HL-60 (cell line): Measurements from ENCODE around the gene TRPM4.

ENCODE experiments used
- DNase-seq, 2 experiments: peaks; one replicate each; pipeline ENCODE4 v3.0.0-alpha.2; 2010 to 2020; ENCODE audit warnings: low read depth in 1 of 2, low spot score in 1 of 2
- H3K27ac ChIP-seq: fragments of 250-450 bp; sonication (Bioruptor Pico); replicated peaks from 2 replicates; pipeline ENCODE4 v1.5.1; 2020; ENCODE audit warnings: mild to moderate bottlenecking, moderate library complexity
- H3K27me3 ChIP-seq: fragments of 250-450 bp; sonication (Bioruptor Pico); 2 replicates; pipeline ENCODE4 v1.5.1; 2021; ENCODE audit warnings: mild to moderate bottlenecking, moderate library complexity; ENCODE audit not compliant: insufficient read depth, poor library complexity, severe bottlenecking
- H3K4me3 ChIP-seq: replicated peaks from 2 replicates; pipeline ENCODE4 v1.5.1; 2011; ENCODE audit warnings: mild to moderate bottlenecking, control low read depth, low read length; ENCODE audit not compliant: insufficient read depth
- CTCF ChIP-seq: IDR thresholded peaks from one replicate; pipeline ENCODE4 v1.5.1; 2011; ENCODE audit warnings: low read length, control low read depth, inconsistent platforms; ENCODE audit not compliant: insufficient read depth
- GABPA ChIP-seq: IDR thresholded peaks from 2 replicates; pipeline ENCODE4 v1.6.1; 2012; ENCODE audit warnings: low read depth
- POLR2AphosphoS5 ChIP-seq: IDR thresholded peaks from 2 replicates; pipeline ENCODE4 v1.6.1; 2012; ENCODE audit warnings: low read depth
- REST ChIP-seq: IDR thresholded peaks from 2 replicates; pipeline ENCODE4 v1.6.1; 2012; ENCODE audit warnings: low read depth; ENCODE audit not compliant: insufficient replicate concordance
- SPI1 ChIP-seq: IDR thresholded peaks from 2 replicates; pipeline ENCODE4 v1.6.1; 2012; ENCODE audit warnings: low read depth, mild to moderate bottlenecking, borderline replicate concordance

The TRPM4 gene

DNA sequence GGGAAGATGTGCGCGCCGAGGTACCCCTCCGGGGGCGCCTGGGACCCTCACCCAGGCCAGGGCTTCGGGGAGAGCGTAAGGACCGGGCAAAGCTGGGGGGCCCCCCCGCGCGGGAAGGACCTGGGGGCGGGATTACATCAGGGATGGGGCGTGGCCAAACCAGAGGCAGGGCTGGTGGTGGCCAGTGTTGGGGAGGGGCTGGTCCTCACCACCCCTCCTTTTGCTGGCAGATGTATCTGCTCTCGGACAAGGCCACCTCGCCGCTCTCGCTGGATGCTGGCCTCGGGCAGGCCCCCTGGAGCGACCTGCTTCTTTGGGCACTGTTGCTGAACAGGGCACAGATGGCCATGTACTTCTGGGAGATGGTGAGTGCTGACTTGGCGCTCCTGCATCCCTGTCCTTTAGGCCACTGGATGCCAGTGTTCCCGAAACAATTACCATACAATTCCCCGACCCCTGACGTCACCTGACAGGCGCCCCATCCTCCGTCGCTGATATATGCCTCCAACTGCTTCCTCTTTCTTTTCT, 25.3 kb downstream of the TRPM4 start:
- no peak for TF ChIP-seq REST

DNA sequence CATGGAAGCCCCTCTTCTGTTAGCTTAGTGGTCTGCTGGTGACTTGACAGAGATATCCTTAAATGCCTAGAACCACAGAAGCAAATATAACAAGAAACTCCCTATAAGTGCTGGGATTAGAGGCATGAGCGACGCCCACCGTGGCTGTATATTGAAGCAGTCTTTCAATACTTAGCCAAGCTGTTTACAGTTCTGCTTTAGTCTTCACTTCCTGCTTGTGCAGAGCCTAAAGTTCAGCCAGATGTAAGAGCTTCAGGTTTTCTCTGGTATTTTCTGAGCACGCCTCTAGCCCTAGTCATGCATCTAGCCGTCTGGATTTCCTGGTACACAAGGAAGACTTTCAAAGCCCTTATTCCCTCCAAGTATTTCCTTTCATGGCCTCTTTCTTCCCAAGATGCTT, 28.5 kb downstream of the TRPM4 start:
- no peak for DNase-seq
- Histone ChIP-seq H3K27me3 (no peaks in the 10 kb centered on the region), H3K4me3 (no peak overlapping the region), H3K27ac (no peak overlapping the region)
- TF ChIP-seq SPI1 (no peak), REST (no peak), CTCF (no peak), GABPA (no peak), POLR2AphosphoS5 (no peak)

More for the DNA sequence above, 25.3 kb downstream of the TRPM4 start:
- Histone ChIP-seq H3K27me3 (no peaks in the 10 kb centered on the region), H3K4me3 (no peak overlapping the region), H3K27ac (no peak overlapping the region)
- DNase-seq, result no peak

- no peak for DNase-seq
- Histone ChIP-seq H3K27ac (no peak overlapping the region), H3K27me3 (no peaks in the 10 kb centered on the region), H3K4me3 (no peak overlapping the region)
- TF ChIP-seq CTCF (no peak), SPI1 (no peak), POLR2AphosphoS5 (no peak), REST (no peak), GABPA (no peak)
Observed at GRCh38 chr19:49188626-49189200, 31.1 kb downstream of the TRPM4 start.
